HPDE6-E6E7 (cell line): ENCODE results near the gene OR11L1.

ENCODE experiments used
- DNase-seq: peaks from one replicate; pipeline ENCODE4 v3.0.0; 2011; ENCODE audit warnings: missing footprints; ENCODE audit errors: extremely low spot score

OR11L1 gene

GRCh38 chr1:247841796-247842195 lies at the start of gene OR11L1:
TSS of gene OR11L1 (minus strand) at chr1:247841896. CDS start at chr1:247841896, 0 bp downstream.
- no peak for DNase-seq

- no peak for DNase-seq
Measured at GRCh38 chr1:247884797-247885413, 43.2 kb upstream of the OR11L1 start.

- no peak for DNase-seq
Measured at GRCh38 chr1:247883346-247883745, 41.6 kb upstream of the OR11L1 start.

GRCh38 chr1:247865416-247865815 lies 23.7 kb upstream of the OR11L1 start:
- no peak for DNase-seq

- no peak for DNase-seq
Measured at GRCh38 chr1:247864644-247865043, 22.9 kb upstream of the OR11L1 start.

GRCh38 chr1:247862756-247863155 lies 21.1 kb upstream of the OR11L1 start:
- DNase-seq: no peak

- DNase-seq: no peak
Measured at GRCh38 chr1:247857985-247858619, 16.4 kb upstream of the OR11L1 start.

GRCh38 chr1:247857069-247857984 lies 15.6 kb upstream of the OR11L1 start, which contains the start of gene TRIM58:
TSS of gene TRIM58 (plus strand) at chr1:247857187. CDS start at chr1:247857247, 60 bp downstream.
- DNase-seq: peak; percentile 33

- no peak for DNase-seq
Measured at GRCh38 chr1:247855911-247856310, 14.2 kb upstream of the OR11L1 start.

GRCh38 chr1:247854899-247855545 lies 13.3 kb upstream of the OR11L1 start:
- DNase-seq: no peak

- DNase-seq: no peak
Measured at GRCh38 chr1:247849616-247850015, 7.9 kb upstream of the OR11L1 start.

GRCh38 chr1:247848346-247848745 lies 6.7 kb upstream of the OR11L1 start:
- DNase-seq: no peak

- DNase-seq: no peak
Measured at GRCh38 chr1:247845693-247846017, 4.0 kb upstream of the OR11L1 start.

- DNase-seq: no peak
Measured at GRCh38 chr1:247845011-247845692, 3.5 kb upstream of the OR11L1 start.

- no peak for DNase-seq
Measured at GRCh38 chr1:247843411-247843810, 1.7 kb upstream of the OR11L1 start.

GRCh38 chr1:247840818-247841217 lies 878 bp downstream of the OR11L1 start:
- DNase-seq: no peak

GRCh38 chr1:247833601-247834000 lies 8.1 kb downstream of the OR11L1 start:
- DNase-seq: no peak

- no peak for DNase-seq
Measured at GRCh38 chr1:247829656-247830055, 12.0 kb downstream of the OR11L1 start.

GRCh38 chr1:247825362-247825761 lies 16.3 kb downstream of the OR11L1 start:
- no peak for DNase-seq

- no peak for DNase-seq
Measured at GRCh38 chr1:247824023-247824422, 17.7 kb downstream of the OR11L1 start, which contains the start of gene OR14A16. TSS of gene OR14A16 (minus strand) at chr1:247824119. CDS start at chr1:247815729, 8,390 bp downstream.

- DNase-seq: no peak
Measured at GRCh38 chr1:247822060-247822459, 19.6 kb downstream of the OR11L1 start.
